ENCODE measurements around the gene PSMB7. TPM values are rescaled to one million over a fixed set of nuclear protein-coding genes. Genes with fewer than 3 reads are reported as not detected.

Gene PSMB7
- total and polyA plus RNA-seq, 2 donors from 2014 or later = 105 to 250 TPM

DNA sequence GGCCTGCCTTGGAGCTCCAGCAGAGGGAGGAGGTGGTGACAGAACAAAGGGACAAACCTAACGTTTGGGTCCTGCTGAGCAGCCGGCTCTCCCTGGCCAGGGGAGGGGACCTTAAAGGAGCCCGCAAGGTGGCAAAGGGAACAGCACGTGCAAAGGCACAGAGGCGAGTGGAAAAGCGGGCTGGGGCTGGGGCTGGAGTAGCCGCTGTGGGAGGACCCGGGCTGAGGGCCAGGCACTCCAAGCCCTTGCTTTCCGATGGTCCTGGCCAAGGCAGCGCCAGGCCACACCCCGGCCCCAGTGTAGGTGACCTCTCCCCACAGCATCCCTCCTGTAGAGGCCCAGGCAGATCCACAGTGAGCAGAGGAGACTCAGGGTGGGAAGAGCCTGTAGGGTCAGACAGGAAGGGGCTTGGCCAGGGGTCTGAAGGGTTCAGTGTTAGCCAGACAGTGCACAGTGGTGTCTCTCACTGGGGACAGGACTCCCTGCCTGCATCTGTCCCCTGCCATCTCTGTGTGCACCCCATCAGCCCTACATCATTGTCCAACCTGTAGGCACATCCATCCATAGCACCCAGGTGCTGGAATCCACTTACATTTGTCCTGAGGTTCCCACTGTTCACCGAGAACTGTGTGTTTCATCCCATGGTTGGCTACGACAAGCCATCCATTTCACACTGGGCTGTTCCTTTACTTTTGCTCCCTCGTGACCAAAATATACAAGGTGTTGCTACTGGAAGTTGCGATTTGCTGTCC lies 80.5 kb downstream of the PSMB7 start:
- Histone ChIP-seq H3K9ac (ENCODE audit: low read length in 3 of 3) (no peak overlapping the region), H3K36me3 (ENCODE audit: control insufficient read depth in 2 of 3, insufficient read depth in 3 of 3, low read length in 3 of 3) (peaks cover 3 to 8% (median 6%) of the 10 kb centered on the region in 3 donors), H3K9me3 (ENCODE audit: control insufficient read depth in 2 of 3, insufficient read depth in 1 of 3, low read length in 3 of 3) (peaks cover 2 to 5% (median 3%) of the 10 kb centered on the region in 3 donors), H3K27ac (ENCODE audit: low read depth in 2 of 2, low read length in 2 of 2) (no peak overlapping the region), H3K27me3 (ENCODE audit: control insufficient read depth, insufficient read depth, low read length) (no peaks in the 10 kb centered on the region), H3K4me1 (ENCODE audit: control insufficient read depth in 2 of 3, insufficient read depth in 2 of 3, low read depth in 1 of 3, low read length in 3 of 3) (no peaks in the 10 kb centered on the region), H3K4me3 (ENCODE audit: low read length in 3 of 3) (no peak overlapping the region)
- intact Hi-C loops (cut with DNase I) = no loop called here
- no peak for FAIRE-seq
- DNase-seq = no peak
- TF ChIP-seq, protein P1, sequence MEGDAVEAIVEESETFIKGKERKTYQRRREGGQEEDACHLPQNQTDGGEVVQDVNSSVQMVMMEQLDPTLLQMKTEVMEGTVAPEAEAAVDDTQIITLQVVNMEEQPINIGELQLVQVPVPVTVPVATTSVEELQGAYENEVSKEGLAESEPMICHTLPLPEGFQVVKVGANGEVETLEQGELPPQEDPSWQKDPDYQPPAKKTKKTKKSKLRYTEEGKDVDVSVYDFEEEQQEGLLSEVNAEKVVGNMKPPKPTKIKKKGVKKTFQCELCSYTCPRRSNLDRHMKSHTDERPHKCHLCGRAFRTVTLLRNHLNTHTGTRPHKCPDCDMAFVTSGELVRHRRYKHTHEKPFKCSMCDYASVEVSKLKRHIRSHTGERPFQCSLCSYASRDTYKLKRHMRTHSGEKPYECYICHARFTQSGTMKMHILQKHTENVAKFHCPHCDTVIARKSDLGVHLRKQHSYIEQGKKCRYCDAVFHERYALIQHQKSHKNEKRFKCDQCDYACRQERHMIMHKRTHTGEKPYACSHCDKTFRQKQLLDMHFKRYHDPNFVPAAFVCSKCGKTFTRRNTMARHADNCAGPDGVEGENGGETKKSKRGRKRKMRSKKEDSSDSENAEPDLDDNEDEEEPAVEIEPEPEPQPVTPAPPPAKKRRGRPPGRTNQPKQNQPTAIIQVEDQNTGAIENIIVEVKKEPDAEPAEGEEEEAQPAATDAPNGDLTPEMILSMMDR (IDR thresholded peaks at IDR 0.05; ENCODE audit: borderline replicate concordance, extremely low read depth, insufficient read depth) = no peak

DNA sequence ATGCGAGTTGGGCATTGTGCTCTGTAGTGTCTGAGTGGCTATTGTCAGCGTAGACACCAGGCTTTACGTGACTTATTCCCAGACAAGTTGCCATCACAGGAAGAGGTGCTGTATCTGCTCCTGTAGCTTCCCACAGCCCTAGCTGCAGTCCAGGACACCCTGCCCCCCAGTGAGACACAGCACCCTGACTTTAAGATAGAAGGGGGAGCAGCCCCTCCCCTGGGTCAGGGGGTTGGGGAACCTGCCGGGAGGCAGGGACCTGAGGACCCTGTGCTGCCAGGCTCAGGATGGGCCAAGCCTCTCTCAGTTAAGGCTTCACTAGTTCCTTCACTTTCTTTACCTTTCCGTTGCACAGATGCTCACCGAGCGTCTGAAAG lies 82.1 kb downstream of the PSMB7 start:
- Histone ChIP-seq H3K36me3 (ENCODE audit: control insufficient read depth in 2 of 3, insufficient read depth in 3 of 3, low read length in 3 of 3) (peaks cover 3 to 12% (median 6%) of the 10 kb centered on the region in 3 donors), H3K9me3 (ENCODE audit: control insufficient read depth in 2 of 3, insufficient read depth in 1 of 3, low read length in 3 of 3) (peaks cover 2 to 5% (median 3%) of the 10 kb centered on the region in 3 donors), H3K9ac (ENCODE audit: low read length in 3 of 3) (no peak overlapping the region), H3K27me3 (ENCODE audit: control insufficient read depth, insufficient read depth, low read length) (no peaks in the 10 kb centered on the region), H3K27ac (ENCODE audit: low read depth in 2 of 2, low read length in 2 of 2) (no peak overlapping the region), H3K4me1 (ENCODE audit: control insufficient read depth in 2 of 3, insufficient read depth in 2 of 3, low read depth in 1 of 3, low read length in 3 of 3) (no peaks in the 10 kb centered on the region), H3K4me3 (ENCODE audit: low read length in 3 of 3) (no peak overlapping the region)
- no peak for DNase-seq
- TF ChIP-seq, protein P1 (IDR thresholded peaks at IDR 0.05; ENCODE audit: borderline replicate concordance, extremely low read depth, insufficient read depth) = no peak
- intact Hi-C loops (cut with DNase I) = no loop called here
- no peak for FAIRE-seq

GRCh38 chr9:124332361-124333202 lies 82.7 kb downstream of the PSMB7 start:
- FAIRE-seq = no peak
- Histone ChIP-seq H3K36me3 (ENCODE audit: control insufficient read depth in 2 of 3, insufficient read depth in 3 of 3, low read length in 3 of 3) (peaks cover 2 to 10% (median 8%) of the 10 kb centered on the region in 3 donors), H3K27ac (ENCODE audit: low read depth in 2 of 2, low read length in 2 of 2) (no peak overlapping the region), H3K4me3 (ENCODE audit: low read length in 3 of 3) (no peak overlapping the region), H3K27me3 (ENCODE audit: control insufficient read depth, insufficient read depth, low read length) (no peaks in the 10 kb centered on the region), H3K9me3 (ENCODE audit: control insufficient read depth in 2 of 3, insufficient read depth in 1 of 3, low read length in 3 of 3) (peaks cover 2 to 3% (median 2%) of the 10 kb centered on the region in 3 donors), H3K9ac (ENCODE audit: low read length in 3 of 3) (no peak overlapping the region), H3K4me1 (ENCODE audit: control insufficient read depth in 2 of 3, insufficient read depth in 2 of 3, low read depth in 1 of 3, low read length in 3 of 3) (no peaks in the 10 kb centered on the region)
- intact Hi-C loops (cut with DNase I) = no loop called here
- TF ChIP-seq, protein P1 (IDR thresholded peaks at IDR 0.05; ENCODE audit: borderline replicate concordance, extremely low read depth, insufficient read depth) = no peak
- peak in 3 of 5 donors; percentile 23 to 27 (median 26) for DNase-seq

Data from kidney (tissue), 14 donors.